DMS53 treated with DMSO at 0.1 percent for 48 hours (cell line): Measurements from ENCODE around the gene METTL23.

Experiments used
- DNase-seq: peaks from one replicate; lab custom pipeline; 2025; ENCODE audit not compliant: unreplicated experiment; lab: John Stamatoyannopoulos, UW

METTL23 gene

DNA sequence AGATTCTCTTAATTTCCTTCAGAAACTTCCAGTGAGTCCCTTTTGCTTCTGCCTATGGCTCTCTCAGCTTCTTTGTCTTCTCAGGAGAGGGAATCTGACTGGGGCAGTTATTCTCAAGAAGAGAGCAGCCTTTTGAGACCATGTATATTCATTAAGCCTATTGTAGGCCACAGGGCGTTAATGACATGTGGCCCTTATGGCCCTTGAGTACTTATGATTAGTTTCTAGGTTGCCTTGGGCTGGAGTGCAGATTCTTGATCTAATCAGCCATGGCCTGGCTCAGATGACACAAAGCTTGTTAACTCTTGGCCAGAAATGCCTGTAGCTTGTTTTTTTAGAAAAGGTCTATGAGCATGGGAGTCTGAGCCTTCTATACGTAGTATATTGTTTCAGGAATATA, 28.6 kb downstream of the METTL23 start:
- DNase-seq: no peak

DNA sequence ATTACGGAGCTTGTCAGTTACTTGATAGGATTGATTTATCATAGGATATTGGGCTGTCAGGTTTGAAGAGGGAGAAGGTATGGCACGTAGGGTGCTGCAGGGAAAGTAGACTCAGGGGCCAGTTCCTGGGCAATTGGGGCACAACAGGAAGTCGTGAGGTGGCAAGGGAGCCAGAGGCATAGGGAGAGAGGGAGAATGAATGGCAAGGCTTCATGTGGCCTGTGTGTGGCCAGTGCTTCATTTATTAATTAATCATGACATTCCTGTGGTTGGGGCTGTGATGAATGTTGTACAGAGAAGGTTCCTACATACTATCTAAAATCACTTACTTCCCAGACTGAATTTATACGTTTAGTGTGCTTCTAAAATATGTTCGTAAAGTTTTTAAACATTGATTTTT, 30.6 kb downstream of the METTL23 start:
- no peak for DNase-seq

DNA sequence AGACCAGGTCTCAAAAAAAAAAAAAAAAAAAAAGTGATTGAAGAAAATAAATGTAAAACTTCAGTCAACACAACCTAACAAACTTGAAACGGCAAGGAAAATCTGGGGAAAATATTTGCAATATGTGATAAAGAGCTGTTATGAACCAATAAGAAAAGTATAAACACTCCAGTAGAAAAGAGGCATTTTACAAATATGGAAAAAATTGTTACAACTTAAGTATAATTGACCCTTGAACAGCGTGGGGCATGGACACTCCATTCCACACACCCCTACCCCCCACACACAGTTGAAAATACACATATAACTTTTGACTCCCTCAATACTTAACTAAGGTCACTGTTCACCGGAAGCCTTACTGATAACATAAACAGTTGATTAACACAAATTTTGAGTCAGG, 31.9 kb downstream of the METTL23 start:
- DNase-seq: no peak

DNA sequence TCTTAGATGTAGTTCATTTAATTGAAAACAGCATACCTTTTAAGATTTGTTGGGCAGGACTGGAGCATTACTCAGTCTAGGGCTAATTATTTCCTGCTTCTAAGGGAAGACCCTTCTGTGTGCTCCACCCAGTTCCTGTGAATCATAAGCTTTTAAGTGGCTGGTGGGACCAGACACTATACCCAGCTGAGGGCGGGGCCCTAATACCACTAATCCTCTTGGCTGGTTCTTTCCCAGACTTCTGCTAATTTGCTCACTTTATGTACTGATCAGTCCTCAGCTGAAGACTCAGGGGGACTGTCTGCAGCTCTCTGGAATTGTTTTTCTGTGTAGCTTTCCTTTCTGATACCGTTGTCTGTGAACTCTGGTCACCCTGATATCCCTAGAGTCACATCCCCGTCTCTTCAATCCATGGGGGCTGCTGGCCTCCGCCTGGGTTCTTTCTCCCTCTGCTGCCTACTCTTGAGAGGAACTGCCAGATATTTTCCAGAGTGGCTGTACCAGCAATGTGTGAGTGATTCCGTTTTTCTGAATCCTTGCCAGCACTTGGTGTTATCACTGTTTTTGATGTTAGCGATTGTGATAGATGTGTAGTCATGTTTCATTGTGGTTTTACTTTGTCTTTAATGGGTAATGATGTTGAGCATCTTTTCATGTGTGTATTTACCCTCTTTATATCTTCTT, 46.3 kb downstream of the METTL23 start:
- no peak for DNase-seq

DNA sequence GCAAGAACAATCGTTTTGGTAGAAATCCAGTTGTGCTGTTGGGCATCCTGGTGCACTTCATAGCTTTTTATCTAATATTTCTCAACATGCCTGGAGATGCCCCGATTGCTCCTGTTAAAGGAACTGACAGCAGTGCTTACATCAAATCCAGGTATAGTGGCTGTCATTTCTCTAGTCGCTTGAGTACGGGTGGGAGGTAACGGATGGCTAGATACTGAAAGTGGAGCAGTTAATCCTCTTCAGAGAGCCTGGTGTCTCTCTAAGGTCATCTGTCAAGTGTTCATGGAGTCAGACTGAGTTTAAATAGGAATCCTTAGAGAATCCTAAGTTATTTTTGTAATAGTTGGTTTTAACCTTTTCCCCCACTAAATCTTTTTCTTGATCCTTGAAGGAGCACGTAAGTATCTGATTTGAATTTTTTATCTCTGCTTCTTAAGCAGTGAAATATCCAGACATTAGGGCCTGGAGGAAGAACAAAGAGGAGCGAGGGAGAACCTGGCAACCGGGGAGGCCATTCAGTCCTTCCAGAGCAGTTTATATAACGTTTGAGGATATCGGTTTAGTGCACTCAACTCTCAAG, 48.5 kb downstream of the METTL23 start:
- DNase-seq: no peak

DNA sequence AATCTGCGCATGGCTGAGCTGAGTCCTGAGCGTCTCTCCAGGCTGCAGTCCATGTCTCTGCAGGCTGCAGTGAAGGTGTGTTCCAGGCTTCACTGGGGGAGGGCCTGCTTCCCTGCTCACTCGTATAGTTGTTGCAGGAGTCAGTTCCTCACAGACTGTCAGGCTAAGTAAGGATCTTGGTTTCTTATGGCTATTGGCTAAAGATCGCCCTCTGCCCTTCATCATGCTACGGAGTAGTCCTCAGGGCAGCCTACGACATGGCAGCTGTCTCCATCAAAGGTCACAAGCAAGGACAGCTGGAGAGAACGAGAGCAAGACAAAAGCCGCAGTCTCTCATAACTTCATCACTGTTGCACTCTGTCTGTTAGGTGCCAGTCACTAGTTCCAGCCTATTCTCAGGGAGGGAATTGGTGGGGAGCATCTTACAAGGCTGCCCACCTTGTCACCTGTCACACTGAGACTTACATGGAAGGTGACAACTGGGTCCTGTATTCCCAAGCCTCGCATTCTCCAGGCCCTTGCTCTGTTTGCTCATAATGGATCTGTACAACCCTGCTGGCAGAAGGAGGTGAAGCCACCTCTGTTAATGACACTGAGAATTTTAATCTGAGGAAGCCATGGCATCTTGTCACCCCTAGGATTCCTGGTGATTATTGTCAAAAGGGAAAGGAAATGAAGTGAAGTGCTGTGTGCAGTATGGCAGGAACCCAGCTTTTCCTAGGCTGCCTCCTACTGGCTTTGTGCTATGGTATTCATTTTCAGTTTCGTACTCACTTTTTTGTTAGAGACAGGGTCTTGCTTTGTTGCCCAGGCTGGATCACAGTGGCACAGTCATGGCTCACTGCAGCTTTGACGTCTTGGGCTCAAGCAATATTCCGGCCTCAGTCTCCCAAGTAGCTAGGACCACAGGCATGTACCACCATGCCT, 54.7 kb downstream of the METTL23 start:
- DNase-seq: no peak

DNA sequence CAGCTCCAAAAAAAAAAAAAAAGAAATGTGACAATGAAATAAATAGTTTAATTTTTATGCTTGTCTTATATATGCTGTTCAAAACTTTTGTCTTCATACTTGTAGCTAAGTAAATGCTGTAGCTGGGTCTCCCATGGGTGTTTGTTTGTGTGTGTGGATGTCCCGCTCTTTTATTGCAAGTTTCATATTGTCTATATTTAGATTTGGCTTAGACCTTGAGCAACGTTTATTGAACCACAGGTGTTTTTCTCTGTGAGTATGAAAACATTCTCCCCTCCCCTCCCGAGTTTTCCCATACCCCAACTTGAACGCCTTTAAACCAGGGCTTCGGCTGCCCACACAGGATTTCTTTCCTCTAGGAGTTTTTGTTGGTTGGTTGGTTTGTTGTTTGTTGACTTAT, 56.5 kb downstream of the METTL23 start:
- DNase-seq: no peak
